ENCODE data around the gene MUC3A. TPM values are rescaled to one million over a fixed set of nuclear protein-coding genes. Genes with fewer than 3 reads are reported as not detected.
"Not testable (repeated sequence)": the region's sequence is repeated elsewhere in the genome, so short reads cannot be mapped to it uniquely, and the experiment has no call there.

Gene MUC3A
- total RNA-seq, 2 donors from 2014 or later, result 0.49 TPM; not detected in 1

DNA sequence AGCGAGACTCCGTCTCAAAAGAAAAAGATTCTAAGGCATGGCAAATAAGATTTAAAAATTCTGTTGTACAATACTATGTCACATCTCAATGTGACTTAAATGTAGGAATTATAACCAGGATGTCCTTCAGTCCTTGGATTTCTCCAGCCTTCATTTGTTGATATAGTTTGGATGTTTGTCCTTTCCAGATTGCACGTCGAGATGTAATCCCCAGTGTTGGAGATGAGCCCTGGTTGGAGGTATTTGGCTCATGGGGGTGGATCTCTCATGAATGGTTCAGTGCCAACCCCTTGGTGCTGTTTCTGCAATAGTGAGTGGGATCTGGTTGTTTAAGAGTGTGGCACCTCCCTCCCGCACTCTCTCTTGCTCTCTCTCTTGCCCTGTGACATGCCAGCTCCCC, 40.8 kb upstream of the MUC3A start:
- no peak for ATAC-seq (ENCODE audit: insufficient number of reproducible peaks, low FRiP score, low read depth)
- Histone ChIP-seq H3K9me3 (no peaks in the 10 kb centered on the region), H3K4me1 (ENCODE audit: control insufficient read depth in 1 of 2, low read depth in 2 of 2) (no peaks in the 10 kb centered on the region), H3K4me3 (no peak overlapping the region), H3K36me3 (no peaks in the 10 kb centered on the region), H3K27ac (no peak overlapping the region), H3K27me3 (replicated peaks; ENCODE audit: insufficient read depth) (no peaks in the 10 kb centered on the region)
- DNase-seq (ENCODE audit: low spot score), result no peak
- TF ChIP-seq CTCF (IDR thresholded peaks at IDR 0.05), result no peak

GRCh38 chr7:100910443-100910842, 38.9 kb upstream of the MUC3A start:
- H3K36me3 ChIP-seq; DNase-seq (ENCODE audit: low spot score); H3K27me3 ChIP-seq (replicated peaks; ENCODE audit: insufficient read depth); H3K27ac ChIP-seq; H3K4me1 ChIP-seq (ENCODE audit: control insufficient read depth in 1 of 2, low read depth in 2 of 2); H3K9me3 ChIP-seq; H3K4me3 ChIP-seq; ATAC-seq (ENCODE audit: insufficient number of reproducible peaks, low FRiP score, low read depth): not testable (repeated sequence)

DNA sequence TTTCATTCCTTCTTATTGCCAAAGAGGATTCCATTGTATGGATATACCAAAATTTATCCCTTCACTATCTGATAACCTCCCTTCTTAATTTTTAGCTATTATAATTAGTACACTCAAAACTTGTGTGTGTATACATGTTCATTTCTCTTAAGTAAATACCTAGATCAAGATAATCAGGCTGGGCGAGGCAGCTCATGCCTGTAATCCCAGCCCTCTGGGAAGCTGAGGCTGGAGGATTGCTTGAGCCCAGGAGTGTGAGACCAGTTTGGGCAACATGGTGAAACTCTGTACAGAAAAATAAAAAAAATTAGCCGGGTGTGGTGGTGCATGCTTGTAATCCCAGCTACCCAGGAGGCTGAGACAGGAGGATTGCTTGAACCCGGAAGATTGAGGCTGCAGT, 37.9 kb upstream of the MUC3A start:
- ATAC-seq (ENCODE audit: insufficient number of reproducible peaks, low FRiP score, low read depth), result no peak
- no peaks in the 10 kb centered on the region for H3K27me3 ChIP-seq (replicated peaks; ENCODE audit: insufficient read depth)
- no peak for DNase-seq (ENCODE audit: low spot score)

GRCh38 chr7:100914208-100914878, 35.0 kb upstream of the MUC3A start:
- no peaks in the 10 kb centered on the region for H3K27me3 ChIP-seq (replicated peaks; ENCODE audit: insufficient read depth)
- DNase-seq (ENCODE audit: low spot score) (no peak), ATAC-seq (ENCODE audit: insufficient number of reproducible peaks, low FRiP score, low read depth) (no peak)

More for the DNA sequence above, 37.9 kb upstream of the MUC3A start:
- Histone ChIP-seq H3K27ac (no peak overlapping the region), H3K9me3 (no peaks in the 10 kb centered on the region), H3K4me1 (ENCODE audit: control insufficient read depth in 1 of 2, low read depth in 2 of 2) (peaks cover 0 to 5% of the 10 kb centered on the region in 2 donors), H3K36me3 (no peaks in the 10 kb centered on the region), H3K4me3 (no peak overlapping the region)
- TF ChIP-seq CTCF (IDR thresholded peaks at IDR 0.05), result no peak

GRCh38 chr7:100914879-100915447, 34.4 kb upstream of the MUC3A start:
- H3K9me3 ChIP-seq, result no peaks in the 10 kb centered on the region
- no peak for ATAC-seq (ENCODE audit: insufficient number of reproducible peaks, low FRiP score, low read depth)

More at GRCh38 chr7:100914208-100914878, 35.0 kb upstream of the MUC3A start:
- no peaks in the 10 kb centered on the region for H3K36me3 ChIP-seq
- H3K27ac ChIP-seq, result no peak overlapping the region
- no peak for TF ChIP-seq CTCF (IDR thresholded peaks at IDR 0.05)
- no peaks in the 10 kb centered on the region for H3K9me3 ChIP-seq
- peaks cover 0 to 6% of the 10 kb centered on the region in 2 donors for H3K4me1 ChIP-seq (ENCODE audit: control insufficient read depth in 1 of 2, low read depth in 2 of 2)
- H3K4me3 ChIP-seq, result no peak overlapping the region

GRCh38 chr7:100919335-100919734, 30.0 kb upstream of the MUC3A start:
- not testable (repeated sequence) for H3K9me3 ChIP-seq; DNase-seq (ENCODE audit: low spot score); H3K36me3 ChIP-seq; H3K27me3 ChIP-seq (replicated peaks; ENCODE audit: insufficient read depth); H3K4me1 ChIP-seq (ENCODE audit: control insufficient read depth in 1 of 2, low read depth in 2 of 2); H3K27ac ChIP-seq; ATAC-seq (ENCODE audit: insufficient number of reproducible peaks, low FRiP score, low read depth); H3K4me3 ChIP-seq

More at GRCh38 chr7:100914879-100915447, 34.4 kb upstream of the MUC3A start:
- no peak for TF ChIP-seq CTCF (IDR thresholded peaks at IDR 0.05)
- peaks cover 0 to 6% of the 10 kb centered on the region in 2 donors for H3K4me1 ChIP-seq (ENCODE audit: control insufficient read depth in 1 of 2, low read depth in 2 of 2)
- no peak overlapping the region for H3K4me3 ChIP-seq
- DNase-seq (ENCODE audit: low spot score), result no peak
- no peaks in the 10 kb centered on the region for H3K27me3 ChIP-seq (replicated peaks; ENCODE audit: insufficient read depth)
- H3K27ac ChIP-seq, result no peak overlapping the region
- H3K36me3 ChIP-seq, result no peaks in the 10 kb centered on the region

- not testable (repeated sequence) for H3K36me3 ChIP-seq; H3K4me3 ChIP-seq; DNase-seq (ENCODE audit: low spot score); H3K27me3 ChIP-seq (replicated peaks; ENCODE audit: insufficient read depth); H3K27ac ChIP-seq; ATAC-seq (ENCODE audit: insufficient number of reproducible peaks, low FRiP score, low read depth); H3K9me3 ChIP-seq; H3K4me1 ChIP-seq (ENCODE audit: control insufficient read depth in 1 of 2, low read depth in 2 of 2)
These were observed 29.4 kb upstream of the MUC3A start for GRCh38 chr7:100919779-100920437.

Measured in thoracic aorta (tissue), 2 donors.